ENCODE data around the gene ABHD6.

DNA sequence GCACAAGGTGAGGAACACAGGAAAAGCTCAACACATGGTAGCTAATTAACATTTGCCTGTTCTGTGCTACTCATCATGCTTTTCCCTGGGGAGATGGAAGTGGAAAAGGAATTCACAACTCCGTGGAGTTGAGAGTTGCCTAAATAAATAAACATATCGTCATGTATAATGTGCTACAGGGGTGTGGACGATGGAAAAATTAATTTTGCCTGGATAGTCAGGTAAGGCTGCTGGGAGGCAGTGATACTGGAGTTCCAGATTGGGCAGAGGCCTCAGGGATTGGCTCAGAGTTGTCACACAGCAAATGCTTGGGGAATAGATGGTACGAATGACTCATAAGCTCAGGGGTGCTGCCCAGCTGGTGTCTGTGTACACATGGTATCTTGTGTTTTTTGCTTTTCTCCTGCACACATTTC lies 3.1 kb upstream of the ABHD6 start:
- TF ChIP-seq, protein P1, sequence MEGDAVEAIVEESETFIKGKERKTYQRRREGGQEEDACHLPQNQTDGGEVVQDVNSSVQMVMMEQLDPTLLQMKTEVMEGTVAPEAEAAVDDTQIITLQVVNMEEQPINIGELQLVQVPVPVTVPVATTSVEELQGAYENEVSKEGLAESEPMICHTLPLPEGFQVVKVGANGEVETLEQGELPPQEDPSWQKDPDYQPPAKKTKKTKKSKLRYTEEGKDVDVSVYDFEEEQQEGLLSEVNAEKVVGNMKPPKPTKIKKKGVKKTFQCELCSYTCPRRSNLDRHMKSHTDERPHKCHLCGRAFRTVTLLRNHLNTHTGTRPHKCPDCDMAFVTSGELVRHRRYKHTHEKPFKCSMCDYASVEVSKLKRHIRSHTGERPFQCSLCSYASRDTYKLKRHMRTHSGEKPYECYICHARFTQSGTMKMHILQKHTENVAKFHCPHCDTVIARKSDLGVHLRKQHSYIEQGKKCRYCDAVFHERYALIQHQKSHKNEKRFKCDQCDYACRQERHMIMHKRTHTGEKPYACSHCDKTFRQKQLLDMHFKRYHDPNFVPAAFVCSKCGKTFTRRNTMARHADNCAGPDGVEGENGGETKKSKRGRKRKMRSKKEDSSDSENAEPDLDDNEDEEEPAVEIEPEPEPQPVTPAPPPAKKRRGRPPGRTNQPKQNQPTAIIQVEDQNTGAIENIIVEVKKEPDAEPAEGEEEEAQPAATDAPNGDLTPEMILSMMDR (IDR thresholded peaks at IDR 0.05; ENCODE audit: low read depth, low read length), result no peak
- no peak for TF ChIP-seq POLR2A (IDR thresholded peaks at IDR 0.05; ENCODE audit: extremely low read depth, insufficient read length)
